D721Med (cell line): ENCODE results near the gene SPATS2.

Experiments
- DNase-seq: peaks from one replicate; pipeline ENCODE4 v3.0.0; 2011; ENCODE audit warnings: low spot score; ENCODE audit not compliant: insufficient read length
- FAIRE-seq: peaks from 2 replicates; lab custom pipeline; 2011; peaks lifted over from hg19 to GRCh38; lab: Jason Lieb, UNC
- CTCF ChIP-seq: IDR thresholded peaks from 2 replicates; pipeline ENCODE4 v1.5.1; 2012; ENCODE audit warnings: mild to moderate bottlenecking, control low read depth; ENCODE audit not compliant: insufficient read depth; ENCODE audit errors: missing control alignments

Gene SPATS2

GRCh38 chr12:49451468-49452259, 84.4 kb downstream of the SPATS2 start:
- FAIRE-seq (no peak), DNase-seq (no peak)
- no peak for TF ChIP-seq CTCF

- DNase-seq (no peak), FAIRE-seq (no peak)
- no peak for TF ChIP-seq CTCF
These were observed 88.2 kb downstream of the SPATS2 start for GRCh38 chr12:49455501-49455900.

GRCh38 chr12:49456131-49456679, 88.9 kb downstream of the SPATS2 start:
- no peak for TF ChIP-seq CTCF
- DNase-seq (no peak), FAIRE-seq (no peak)

- TF ChIP-seq CTCF, result no peak
- DNase-seq (no peak), FAIRE-seq (no peak)
These were observed 91.6 kb downstream of the SPATS2 start for GRCh38 chr12:49458816-49459215.

GRCh38 chr12:49461221-49461620, 94.0 kb downstream of the SPATS2 start:
- no peak for FAIRE-seq
- DNase-seq, result no peak
- TF ChIP-seq CTCF, result no peak

- no peak for TF ChIP-seq CTCF
- DNase-seq (no peak), FAIRE-seq (no peak)
These were observed 95.0 kb downstream of the SPATS2 start for GRCh38 chr12:49462083-49462744.
